ENCODE data around the gene TXNDC8.

DNA sequence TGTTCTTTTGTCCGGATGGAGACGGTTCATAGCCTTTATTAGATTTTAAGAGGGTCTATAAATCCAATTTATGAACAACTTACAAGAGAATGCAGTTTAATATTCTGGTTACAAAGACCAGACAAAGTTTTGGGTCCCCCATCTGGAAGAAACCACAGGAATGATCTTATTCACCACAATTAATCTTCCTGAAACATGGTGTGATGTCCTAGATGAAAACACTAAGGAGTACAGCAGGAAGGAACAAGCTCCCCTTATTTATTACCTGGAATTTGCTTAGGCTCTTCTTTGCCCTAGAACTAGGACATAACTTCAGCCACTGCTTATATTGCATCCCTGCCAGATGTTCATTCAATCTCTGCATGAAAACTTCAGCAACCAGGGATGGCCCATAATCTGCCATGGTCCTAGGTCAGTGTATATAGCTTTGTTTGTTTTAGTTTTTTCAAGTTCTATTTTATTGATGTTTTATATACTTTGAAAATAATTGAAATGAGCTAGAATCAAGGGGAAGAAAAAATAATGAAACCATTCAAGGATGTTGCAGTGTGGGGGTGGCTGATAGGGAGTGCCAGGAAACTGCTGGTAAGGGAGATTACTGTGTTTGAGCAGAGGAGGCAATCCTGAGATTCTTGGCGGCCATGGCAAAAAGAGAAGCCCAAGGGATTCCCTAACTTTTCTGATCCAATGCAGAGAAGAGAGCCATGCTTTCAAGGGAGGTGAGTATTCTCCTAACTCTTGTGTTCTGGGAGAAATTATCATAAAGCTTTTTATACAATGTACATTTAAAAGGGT, 16.8 kb downstream of the TXNDC8 start:
- TF ChIP-seq, protein P1, sequence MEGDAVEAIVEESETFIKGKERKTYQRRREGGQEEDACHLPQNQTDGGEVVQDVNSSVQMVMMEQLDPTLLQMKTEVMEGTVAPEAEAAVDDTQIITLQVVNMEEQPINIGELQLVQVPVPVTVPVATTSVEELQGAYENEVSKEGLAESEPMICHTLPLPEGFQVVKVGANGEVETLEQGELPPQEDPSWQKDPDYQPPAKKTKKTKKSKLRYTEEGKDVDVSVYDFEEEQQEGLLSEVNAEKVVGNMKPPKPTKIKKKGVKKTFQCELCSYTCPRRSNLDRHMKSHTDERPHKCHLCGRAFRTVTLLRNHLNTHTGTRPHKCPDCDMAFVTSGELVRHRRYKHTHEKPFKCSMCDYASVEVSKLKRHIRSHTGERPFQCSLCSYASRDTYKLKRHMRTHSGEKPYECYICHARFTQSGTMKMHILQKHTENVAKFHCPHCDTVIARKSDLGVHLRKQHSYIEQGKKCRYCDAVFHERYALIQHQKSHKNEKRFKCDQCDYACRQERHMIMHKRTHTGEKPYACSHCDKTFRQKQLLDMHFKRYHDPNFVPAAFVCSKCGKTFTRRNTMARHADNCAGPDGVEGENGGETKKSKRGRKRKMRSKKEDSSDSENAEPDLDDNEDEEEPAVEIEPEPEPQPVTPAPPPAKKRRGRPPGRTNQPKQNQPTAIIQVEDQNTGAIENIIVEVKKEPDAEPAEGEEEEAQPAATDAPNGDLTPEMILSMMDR (IDR thresholded peaks at IDR 0.05), result no peak
- TF ChIP-seq POLR2A (IDR thresholded peaks at IDR 0.05), result no peak
